ENCODE results near the gene DPYSL3. TPM values are rescaled to one million over a fixed set of nuclear protein-coding genes. Genes with fewer than 3 reads are reported as not detected.

Gene DPYSL3
- total RNA-seq, 1 experiment from 2014 or later, result 24.8 TPM

DNA sequence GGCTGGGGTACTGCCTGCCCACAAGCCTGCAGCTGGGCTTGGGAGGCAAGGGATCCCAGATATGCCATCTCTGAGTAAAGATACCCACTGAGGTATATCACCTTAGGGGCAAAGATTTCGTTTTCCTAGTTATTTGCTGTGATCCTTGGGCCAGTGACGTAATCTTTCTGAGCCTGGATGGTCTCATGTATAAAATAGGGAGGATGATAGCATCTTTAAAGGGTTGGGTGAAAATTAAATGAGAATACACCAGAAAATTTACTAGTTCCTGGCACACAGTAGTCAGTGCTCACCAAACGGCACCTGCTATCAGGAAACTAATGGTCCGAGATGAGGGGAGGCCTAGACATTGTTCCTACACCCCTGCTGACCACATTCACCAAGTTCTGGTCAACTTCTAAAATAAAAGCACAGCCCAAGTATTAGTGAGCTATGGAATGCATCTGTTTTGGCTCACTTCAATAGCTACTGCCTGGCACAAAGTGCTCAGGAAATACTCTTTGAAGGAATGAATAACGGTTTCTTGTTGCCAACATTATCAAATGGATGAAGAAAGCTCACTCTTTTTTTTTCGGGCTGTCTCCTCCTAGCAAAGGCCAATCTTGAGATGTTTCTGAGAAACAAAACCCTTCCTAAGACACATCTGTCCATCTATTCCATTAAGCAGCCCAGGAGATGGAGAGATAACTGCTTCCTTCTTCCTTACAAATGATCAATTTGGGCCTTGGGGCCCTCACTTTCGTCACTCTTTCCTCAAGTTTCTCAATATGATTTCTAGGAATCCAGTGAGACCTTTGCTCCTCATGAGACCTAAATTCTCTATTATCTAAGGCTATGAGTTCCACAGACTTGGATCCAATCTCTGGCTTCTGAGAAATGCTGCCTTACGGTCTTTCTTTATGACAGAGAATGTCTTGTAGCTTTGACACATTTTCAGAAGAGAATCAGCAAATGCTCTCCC lies 98.2 kb downstream of the DPYSL3 start:
- intact Hi-C loops (cut with micrococcal nuclease; ENCODE audit: unreplicated experiment), result no loop called here
- Histone ChIP-seq H3K4me3 (ENCODE audit: low read depth, low read length, poor library complexity, severe bottlenecking) (no peak overlapping the region), H3K9me3 (ENCODE audit: low read depth, low read length, poor library complexity, severe bottlenecking) (no peaks in the 10 kb centered on the region), H3K4me1 (ENCODE audit: insufficient read depth, low read length, poor library complexity, severe bottlenecking) (no peaks in the 10 kb centered on the region), H3K27me3 (replicated peaks; ENCODE audit: insufficient read depth, low read depth, low read length, poor library complexity) (no peaks in the 10 kb centered on the region), H3K27ac (ENCODE audit: low read depth, low read length, poor library complexity, severe bottlenecking) (no peak overlapping the region), H3K36me3 (ENCODE audit: insufficient read depth, low read length, poor library complexity, severe bottlenecking) (no peaks in the 10 kb centered on the region)
- TF ChIP-seq EZH2 (IDR thresholded peaks at IDR 0.05; ENCODE audit: borderline replicate concordance, low read depth, low read length, poor library complexity, severe bottlenecking), result no peak
- TF ChIP-seq, protein P1, sequence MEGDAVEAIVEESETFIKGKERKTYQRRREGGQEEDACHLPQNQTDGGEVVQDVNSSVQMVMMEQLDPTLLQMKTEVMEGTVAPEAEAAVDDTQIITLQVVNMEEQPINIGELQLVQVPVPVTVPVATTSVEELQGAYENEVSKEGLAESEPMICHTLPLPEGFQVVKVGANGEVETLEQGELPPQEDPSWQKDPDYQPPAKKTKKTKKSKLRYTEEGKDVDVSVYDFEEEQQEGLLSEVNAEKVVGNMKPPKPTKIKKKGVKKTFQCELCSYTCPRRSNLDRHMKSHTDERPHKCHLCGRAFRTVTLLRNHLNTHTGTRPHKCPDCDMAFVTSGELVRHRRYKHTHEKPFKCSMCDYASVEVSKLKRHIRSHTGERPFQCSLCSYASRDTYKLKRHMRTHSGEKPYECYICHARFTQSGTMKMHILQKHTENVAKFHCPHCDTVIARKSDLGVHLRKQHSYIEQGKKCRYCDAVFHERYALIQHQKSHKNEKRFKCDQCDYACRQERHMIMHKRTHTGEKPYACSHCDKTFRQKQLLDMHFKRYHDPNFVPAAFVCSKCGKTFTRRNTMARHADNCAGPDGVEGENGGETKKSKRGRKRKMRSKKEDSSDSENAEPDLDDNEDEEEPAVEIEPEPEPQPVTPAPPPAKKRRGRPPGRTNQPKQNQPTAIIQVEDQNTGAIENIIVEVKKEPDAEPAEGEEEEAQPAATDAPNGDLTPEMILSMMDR (conservative IDR thresholded peaks at IDR 0.05; ENCODE audit: low read depth, low read length), result no peak
- BruUV-seq (replicated peaks), result no TSS peak
- no peak for DNase-seq (ENCODE audit: low spot score)
- POLR2A ChIA-PET (ENCODE audit: low non-redundant PET), result no interaction called here
- CTCF ChIA-PET, result no interaction called here

DNA sequence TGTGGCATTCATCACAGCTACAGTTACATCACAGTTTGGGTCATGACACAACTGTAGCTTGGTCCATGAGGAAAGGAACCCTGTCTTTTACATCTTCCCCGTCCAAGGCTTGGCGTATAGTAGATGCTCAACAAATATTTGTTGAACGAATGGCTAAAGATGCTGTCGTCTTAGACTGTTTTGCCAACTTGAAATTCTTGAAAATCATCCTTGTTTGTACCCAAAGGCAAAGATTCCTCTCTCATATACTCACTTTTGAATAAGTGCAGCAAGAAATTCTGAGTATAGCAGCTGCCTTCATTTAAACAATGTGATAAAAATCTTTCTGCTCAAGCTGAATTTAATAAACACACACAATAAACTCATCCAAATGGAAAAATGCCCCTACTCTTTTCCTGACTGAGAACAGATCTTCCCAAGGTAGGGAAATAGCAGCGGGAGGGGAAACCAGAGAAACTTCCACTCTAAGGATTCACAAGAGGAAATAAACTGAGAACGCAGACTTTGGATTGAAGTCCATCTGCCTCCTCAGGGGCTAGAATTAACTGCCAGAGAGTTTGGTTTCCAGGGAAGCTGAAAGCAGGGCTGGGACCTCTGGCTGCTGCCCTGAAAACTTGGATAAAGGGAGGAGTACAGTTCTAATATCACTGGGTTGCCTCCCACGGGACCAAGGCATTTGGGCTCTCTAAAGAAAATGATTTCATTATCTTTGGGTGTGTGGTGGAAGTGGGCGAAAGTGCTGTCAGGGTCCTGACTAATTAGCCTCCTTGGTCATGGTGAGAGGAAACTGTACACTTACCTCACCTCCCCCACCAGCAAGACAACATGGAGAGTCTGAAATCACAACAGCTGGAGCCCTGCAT lies 99.1 kb downstream of the DPYSL3 start:
- no TSS peak for BruUV-seq (replicated peaks)
- Histone ChIP-seq H3K9me3 (ENCODE audit: low read depth, low read length, poor library complexity, severe bottlenecking) (no peaks in the 10 kb centered on the region), H3K4me3 (ENCODE audit: low read depth, low read length, poor library complexity, severe bottlenecking) (no peak overlapping the region), H3K27ac (ENCODE audit: low read depth, low read length, poor library complexity, severe bottlenecking) (no peak overlapping the region), H3K27me3 (replicated peaks; ENCODE audit: insufficient read depth, low read depth, low read length, poor library complexity) (no peaks in the 10 kb centered on the region), H3K4me1 (ENCODE audit: insufficient read depth, low read length, poor library complexity, severe bottlenecking) (no peaks in the 10 kb centered on the region), H3K36me3 (ENCODE audit: insufficient read depth, low read length, poor library complexity, severe bottlenecking) (no peaks in the 10 kb centered on the region)
- CTCF ChIA-PET, result no interaction called here
- no peak for DNase-seq (ENCODE audit: low spot score)
- POLR2A ChIA-PET (ENCODE audit: low non-redundant PET), result no interaction called here
- TF ChIP-seq, protein P1 (conservative IDR thresholded peaks at IDR 0.05; ENCODE audit: low read depth, low read length), result no peak
- no peak for TF ChIP-seq EZH2 (IDR thresholded peaks at IDR 0.05; ENCODE audit: borderline replicate concordance, low read depth, low read length, poor library complexity, severe bottlenecking)
- intact Hi-C loops (cut with micrococcal nuclease; ENCODE audit: unreplicated experiment), result no loop called here

DNA sequence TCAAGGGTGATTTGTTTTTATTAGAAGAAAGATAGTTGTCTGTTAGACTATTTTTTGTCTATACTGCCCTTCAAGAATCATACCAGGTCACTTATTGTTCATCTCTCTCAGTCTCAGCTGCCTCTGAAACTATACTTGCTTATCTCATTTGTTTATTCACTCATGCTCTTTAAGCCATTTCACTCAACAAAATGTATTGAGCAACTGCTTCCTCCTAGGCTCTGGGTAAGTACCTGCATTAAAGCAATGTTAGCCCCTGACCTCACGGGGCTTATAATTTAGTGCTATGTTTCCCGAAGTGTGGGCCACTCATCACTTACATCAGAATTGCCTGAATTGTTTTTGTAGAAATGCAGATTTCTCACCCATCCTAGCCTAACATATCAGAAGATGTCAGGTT lies 100.9 kb downstream of the DPYSL3 start:
- Histone ChIP-seq H3K27ac (ENCODE audit: low read depth, low read length, poor library complexity, severe bottlenecking) (no peak overlapping the region), H3K27me3 (replicated peaks; ENCODE audit: insufficient read depth, low read depth, low read length, poor library complexity) (no peaks in the 10 kb centered on the region), H3K36me3 (ENCODE audit: insufficient read depth, low read length, poor library complexity, severe bottlenecking) (no peaks in the 10 kb centered on the region), H3K4me1 (ENCODE audit: insufficient read depth, low read length, poor library complexity, severe bottlenecking) (no peaks in the 10 kb centered on the region), H3K9me3 (ENCODE audit: low read depth, low read length, poor library complexity, severe bottlenecking) (no peaks in the 10 kb centered on the region), H3K4me3 (ENCODE audit: low read depth, low read length, poor library complexity, severe bottlenecking) (no peak overlapping the region)
- TF ChIP-seq, protein P1 (conservative IDR thresholded peaks at IDR 0.05; ENCODE audit: low read depth, low read length), result no peak
- no peak for TF ChIP-seq EZH2 (IDR thresholded peaks at IDR 0.05; ENCODE audit: borderline replicate concordance, low read depth, low read length, poor library complexity, severe bottlenecking)
- CTCF ChIA-PET, result no interaction called here
- no TSS peak for BruUV-seq (replicated peaks)
- DNase-seq (ENCODE audit: low spot score), result no peak
- POLR2A ChIA-PET (ENCODE audit: low non-redundant PET), result no interaction called here
- intact Hi-C loops (cut with micrococcal nuclease; ENCODE audit: unreplicated experiment), result no loop called here
